Right atrium auricular region (tissue), 2 donors: ENCODE measurements around the gene TMEM38B. TPM values are rescaled to one million over a fixed set of nuclear protein-coding genes. Genes with fewer than 3 reads are reported as not detected.
"Not testable (repeated sequence)": the region's sequence is repeated elsewhere in the genome, so short reads cannot be mapped to it uniquely, and the experiment has no call there.

ENCODE experiments used
- DNase-seq: peaks from one replicate; pipeline ENCODE4 v3.0.0-alpha.2; 2019; ENCODE audit warnings: low spot score
- H3K27ac ChIP-seq, 2 donors: fragments of 200-600 bp; sonication (generic); 1 replicate in 1 of 2; 2 replicates in 1 of 2; pipeline ENCODE4 v1.5.1; 2016 to 2019
- H3K27me3 ChIP-seq, 2 donors: fragments of 200-600 bp; sonication (generic); one replicate each; pipeline versions ENCODE4 v1.5.1 to v1.6.0; 2017 to 2019
- H3K36me3 ChIP-seq: fragments of 200-600 bp; sonication (generic); one replicate; pipeline ENCODE4 v1.5.1; 2016
- H3K4me1 ChIP-seq, 2 donors: fragments of 200-600 bp; sonication (generic); one replicate each; pipeline versions ENCODE4 v1.5.1 to v1.6.0; 2017 to 2019
- H3K4me3 ChIP-seq, 2 donors: fragments of 200-600 bp; sonication (generic); 1 replicate in 1 of 2; 2 replicates in 1 of 2; pipeline ENCODE4 v1.5.1; 2017 to 2019; ENCODE audit warnings: mild to moderate bottlenecking in 1 of 2, moderate library complexity in 1 of 2
- H3K9me3 ChIP-seq, 2 donors: fragments of 200-600 bp; sonication (generic); one replicate each; pipeline ENCODE4 v1.5.1; 2019
- total RNA-seq, 2 donors: library from RNA; depleted of rRNA; stranded (reverse); fragments of >200 nt; gene quantifications; one replicate each; pipeline ENCODE4 v1.1.0, GENCODE V29; 2016
- TF ChIP-seq, protein P1 (sequence below), 2 donors: fragments of 200-600 bp; sonication (generic); IDR thresholded peaks; one replicate each; pipeline ENCODE4 v1.5.1; 2019; ENCODE audit warnings: antibody characterized with exemption in 2 of 2

TMEM38B gene
- total RNA-seq, 2 donors from 2014 or later = 38.1 to 56.7 TPM

- Histone ChIP-seq H3K4me3 (no peak overlapping the region), H3K27ac (no peak overlapping the region), H3K4me1 (no peaks in the 10 kb centered on the region), H3K36me3 (no peaks in the 10 kb centered on the region), H3K27me3 (no peaks in the 10 kb centered on the region), H3K9me3 (no peaks in the 10 kb centered on the region)
- no peak for DNase-seq
- TF ChIP-seq, protein P1, sequence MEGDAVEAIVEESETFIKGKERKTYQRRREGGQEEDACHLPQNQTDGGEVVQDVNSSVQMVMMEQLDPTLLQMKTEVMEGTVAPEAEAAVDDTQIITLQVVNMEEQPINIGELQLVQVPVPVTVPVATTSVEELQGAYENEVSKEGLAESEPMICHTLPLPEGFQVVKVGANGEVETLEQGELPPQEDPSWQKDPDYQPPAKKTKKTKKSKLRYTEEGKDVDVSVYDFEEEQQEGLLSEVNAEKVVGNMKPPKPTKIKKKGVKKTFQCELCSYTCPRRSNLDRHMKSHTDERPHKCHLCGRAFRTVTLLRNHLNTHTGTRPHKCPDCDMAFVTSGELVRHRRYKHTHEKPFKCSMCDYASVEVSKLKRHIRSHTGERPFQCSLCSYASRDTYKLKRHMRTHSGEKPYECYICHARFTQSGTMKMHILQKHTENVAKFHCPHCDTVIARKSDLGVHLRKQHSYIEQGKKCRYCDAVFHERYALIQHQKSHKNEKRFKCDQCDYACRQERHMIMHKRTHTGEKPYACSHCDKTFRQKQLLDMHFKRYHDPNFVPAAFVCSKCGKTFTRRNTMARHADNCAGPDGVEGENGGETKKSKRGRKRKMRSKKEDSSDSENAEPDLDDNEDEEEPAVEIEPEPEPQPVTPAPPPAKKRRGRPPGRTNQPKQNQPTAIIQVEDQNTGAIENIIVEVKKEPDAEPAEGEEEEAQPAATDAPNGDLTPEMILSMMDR (IDR thresholded peaks at IDR 0.05) = no peak
Observed at GRCh38 chr9:105760053-105760452, 65.7 kb downstream of the TMEM38B start.

GRCh38 chr9:105782561-105783494 lies 88.5 kb downstream of the TMEM38B start:
- H3K4me1 ChIP-seq, H3K4me3 ChIP-seq, H3K27me3 ChIP-seq, H3K27ac ChIP-seq, DNase-seq, H3K9me3 ChIP-seq, H3K36me3 ChIP-seq: not testable (repeated sequence)

DNA sequence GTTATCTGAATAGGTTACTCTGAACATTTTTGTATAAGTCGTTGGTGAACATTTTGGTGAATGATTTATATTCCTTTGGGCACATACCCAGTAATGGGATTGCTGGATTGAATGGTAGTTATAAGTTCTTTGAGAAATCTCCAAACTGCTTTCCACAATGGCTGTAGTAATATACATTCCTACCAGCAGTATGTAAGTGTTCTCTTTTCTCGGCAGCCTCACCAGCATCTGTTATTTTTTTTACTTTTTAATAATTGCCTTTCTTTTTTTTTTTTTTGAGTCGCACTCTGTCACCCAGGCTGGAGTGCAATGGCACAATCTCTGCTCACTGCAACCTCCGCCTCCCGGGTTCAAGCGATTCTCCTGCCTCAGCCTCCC lies 89.1 kb downstream of the TMEM38B start:
- DNase-seq, H3K27me3 ChIP-seq, H3K4me3 ChIP-seq, H3K27ac ChIP-seq, H3K4me1 ChIP-seq, H3K36me3 ChIP-seq, H3K9me3 ChIP-seq: not testable (repeated sequence)

- peaks cover 0 to 17% of the 10 kb centered on the region in 2 donors for H3K9me3 ChIP-seq
- not testable (repeated sequence) for H3K27me3 ChIP-seq, H3K4me1 ChIP-seq
Observed at GRCh38 chr9:105786796-105787195, 92.5 kb downstream of the TMEM38B start.

DNA sequence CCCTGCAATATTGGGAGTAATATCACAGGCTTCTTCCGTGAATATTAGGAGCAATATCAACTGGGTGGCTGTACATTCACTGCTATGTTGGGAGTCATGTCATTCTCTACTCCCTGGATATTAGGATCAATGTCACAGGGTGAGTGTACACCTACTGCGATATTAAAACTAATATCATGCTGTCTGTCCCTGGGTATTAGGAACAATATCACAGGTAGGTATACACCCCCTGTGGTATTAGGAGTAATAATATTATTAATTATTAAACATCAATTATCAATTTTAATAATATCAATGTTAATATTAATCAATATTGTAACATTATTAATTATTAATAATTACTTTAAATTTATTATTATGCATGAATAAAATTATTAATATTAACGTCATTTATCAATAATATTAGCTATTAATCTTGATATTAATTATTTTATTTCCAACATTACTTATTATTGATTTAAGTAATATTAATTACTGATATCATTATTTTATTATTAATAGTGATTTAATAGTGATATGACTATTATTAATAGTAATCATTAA lies 121.9 kb downstream of the TMEM38B start:
- Histone ChIP-seq H3K4me1 (no peaks in the 10 kb centered on the region), H3K9me3 (no peaks in the 10 kb centered on the region), H3K4me3 (no peak overlapping the region), H3K27me3 (no peaks in the 10 kb centered on the region), H3K27ac (no peak overlapping the region), H3K36me3 (no peaks in the 10 kb centered on the region)
- DNase-seq = no peak
- TF ChIP-seq, protein P1 (IDR thresholded peaks at IDR 0.05) = no peak

More at GRCh38 chr9:105786796-105787195, 92.5 kb downstream of the TMEM38B start:
- H3K36me3 ChIP-seq, H3K27ac ChIP-seq, DNase-seq, H3K4me3 ChIP-seq: not testable (repeated sequence)

DNA sequence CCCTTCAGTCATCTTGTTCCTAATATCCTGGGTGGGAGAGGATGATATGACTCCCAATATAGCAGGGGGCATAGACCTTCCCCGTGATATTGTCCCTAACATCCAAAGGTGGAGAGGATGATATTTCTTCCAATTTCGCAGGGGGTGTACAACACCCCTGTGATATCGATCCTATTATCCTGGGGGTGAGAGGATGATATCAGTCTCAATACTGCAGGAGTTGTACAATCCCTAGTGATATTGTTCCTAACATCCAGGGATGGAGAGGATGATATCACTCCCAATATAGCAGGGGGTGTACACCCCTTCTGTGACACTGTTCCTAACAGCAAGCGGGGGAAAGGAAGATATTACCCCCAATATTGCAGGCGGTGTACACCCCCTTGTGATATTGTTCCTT lies 122.6 kb downstream of the TMEM38B start:
- TF ChIP-seq, protein P1 (IDR thresholded peaks at IDR 0.05) = no peak
- Histone ChIP-seq H3K36me3 (no peaks in the 10 kb centered on the region), H3K27ac (no peak overlapping the region), H3K9me3 (no peaks in the 10 kb centered on the region), H3K4me1 (no peaks in the 10 kb centered on the region), H3K27me3 (no peaks in the 10 kb centered on the region), H3K4me3 (no peak overlapping the region)
- DNase-seq = no peak

DNA sequence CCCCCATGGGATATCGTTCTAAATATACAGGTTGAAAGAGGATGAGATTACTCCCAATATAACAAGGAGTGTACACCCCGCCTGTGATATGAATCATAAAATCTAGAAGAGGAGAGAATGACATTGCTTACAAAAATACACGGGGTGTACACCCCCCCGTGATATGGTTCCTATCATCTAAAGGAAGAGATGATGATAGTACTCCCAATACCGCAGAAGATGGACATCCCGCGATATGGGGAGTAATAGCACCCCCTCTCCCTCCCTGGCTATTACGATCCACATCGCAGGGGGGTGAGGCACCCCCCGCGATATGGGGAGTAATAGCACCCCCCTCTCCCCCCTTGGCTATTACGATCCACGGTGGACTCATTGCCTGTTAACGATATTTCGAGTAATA lies 124.6 kb downstream of the TMEM38B start:
- TF ChIP-seq, protein P1 (IDR thresholded peaks at IDR 0.05) = no peak
- Histone ChIP-seq H3K4me1 (no peaks in the 10 kb centered on the region), H3K4me3 (no peak overlapping the region), H3K27me3 (no peaks in the 10 kb centered on the region), H3K9me3 (peaks cover 0 to 5% of the 10 kb centered on the region in 2 donors), H3K36me3 (no peaks in the 10 kb centered on the region), H3K27ac (no peak overlapping the region)
- no peak for DNase-seq
